ENCODE data around the gene PRDX2. TPM values are rescaled to one million over a fixed set of nuclear protein-coding genes. Genes with fewer than 3 reads are reported as not detected.

Gene PRDX2
- total RNA-seq, 8 experiments from 2014 or later, result 293 to 612 (median 357) TPM

- in situ Hi-C loops (cut with MboI; ENCODE audit: low pct_unique_long_range_greater_than_20kb in 2 of 9, low sequenced_read_pairs in 9 of 9, unreplicated experiment in 9 of 9), result no loop called here
These were observed 7.2 kb downstream of the PRDX2 start for GRCh38 chr19:12794196-12794941.

GRCh38 chr19:12793290-12794195 lies 8.1 kb downstream of the PRDX2 start:
- Histone ChIP-seq H3K4me1 (replicated peaks in 1 of 2) (peaks cover 22 to 27% of the 10 kb centered on the region in 2 donors), H3K4me3 (peak overlapping the region; percentile 41 to 91 (median 52)), H3K27ac (no peak overlapping the region)
- WGBS, 10 experiments, result 0 to 20% (median 10%) methylated on average over 1 to 13 of the region's 81 CpGs; no CpG with 5 or more reads in 6 of the 10 experiments
- ATAC-seq (replicated peaks in 6 of 8), result peak; percentile 2 to 54 (median 38)
- in situ Hi-C loops (cut with MboI; ENCODE audit: low pct_unique_long_range_greater_than_20kb in 2 of 9, low sequenced_read_pairs in 9 of 9, unreplicated experiment in 9 of 9), result no loop called here

More at GRCh38 chr19:12794196-12794941, 7.2 kb downstream of the PRDX2 start:
- Histone ChIP-seq H3K4me3 (peak overlapping the region in 4 of 5 donors; percentile 41 to 91 (median 54)), H3K4me1 (replicated peaks in 1 of 2) (peaks cover 14 to 19% of the 10 kb centered on the region in 2 donors), H3K27ac (no peak overlapping the region)
- ATAC-seq (replicated peaks in 6 of 8), result no peak
- WGBS, 10 experiments, result 0 to 93% (median 78%) methylated on average over 1 to 6 of the region's 7 CpGs

GRCh38 chr19:12792853-12793289 lies 8.7 kb downstream of the PRDX2 start:
- WGBS, 10 experiments, result 0% methylated on average over 5 to 6 of the region's 22 CpGs; no CpG with 5 or more reads in 8 of the 10 experiments
- H3K4me1 ChIP-seq (replicated peaks in 1 of 2), result peaks cover 26 to 33% of the 10 kb centered on the region in 2 donors

GRCh38 chr19:12792051-12792852 lies 9.3 kb downstream of the PRDX2 start:
- in situ Hi-C loops (cut with MboI; ENCODE audit: low pct_unique_long_range_greater_than_20kb in 2 of 9, low sequenced_read_pairs in 9 of 9, unreplicated experiment in 9 of 9), result no loop called here
- peak overlapping the region; percentile 56 to 75 for H3K27ac ChIP-seq
- peak overlapping the region; percentile 41 to 91 (median 52) for H3K4me3 ChIP-seq
- 0% methylated on average over 3 to 10 of the region's 84 CpGs; no CpG with 5 or more reads in 7 of the 10 experiments for WGBS, 10 experiments
- ATAC-seq (replicated peaks in 6 of 8), result peak in 2 of 8 experiments; percentile 0
- H3K4me1 ChIP-seq (replicated peaks in 1 of 2), result peaks cover 26 to 33% of the 10 kb centered on the region in 2 donors

More at GRCh38 chr19:12792853-12793289, 8.7 kb downstream of the PRDX2 start:
- in situ Hi-C loops (cut with MboI; ENCODE audit: low pct_unique_long_range_greater_than_20kb in 2 of 9, low sequenced_read_pairs in 9 of 9, unreplicated experiment in 9 of 9), result no loop called here
- peak in 1 of 8 experiments; percentile 0 for ATAC-seq (replicated peaks in 6 of 8)
- Histone ChIP-seq H3K4me3 (peak overlapping the region; percentile 41 to 91 (median 52)), H3K27ac (peak overlapping the region; percentile 56 to 75)

GRCh38 chr19:12791345-12792050 lies 10.1 kb downstream of the PRDX2 start, which contains the start of gene JUNB:
Gene JUNB (plus strand): TSS chr19:12791486. CDS start chr19:12791772, 286 bp downstream.
- WGBS, 10 experiments, result 0 to 10% (median 0%) methylated on average over 2 to 9 of the region's 73 CpGs; no CpG with 5 or more reads in 7 of the 10 experiments
- Histone ChIP-seq H3K4me3 (peak within 1 kb of the TSS; percentile 41 to 91 (median 52)), H3K4me1 (replicated peaks in 1 of 2) (peaks cover 26 to 33% of the 10 kb centered on the region in 2 donors), H3K27ac (peak within 1 kb of the TSS; percentile 56 to 75)
- peak; percentile 8 to 67 (median 56) for ATAC-seq (replicated peaks in 6 of 8)
- in situ Hi-C loops (cut with MboI; ENCODE audit: low pct_unique_long_range_greater_than_20kb in 2 of 9, low sequenced_read_pairs in 9 of 9, unreplicated experiment in 9 of 9), result no loop called here

GRCh38 chr19:12790628-12791344 lies 10.8 kb downstream of the PRDX2 start:
- ATAC-seq (replicated peaks in 6 of 8), result no peak
- peaks cover 23 to 30% of the 10 kb centered on the region in 2 donors for H3K4me1 ChIP-seq (replicated peaks in 1 of 2)
- H3K27ac ChIP-seq, result peak overlapping the region in 1 of 2 donors; percentile 20
- WGBS, 10 experiments, result 0 to 20% (median 8%) methylated on average over 1 to 7 of the region's 22 CpGs; no CpG with 5 or more reads in 3 of the 10 experiments
- H3K4me3 ChIP-seq, result peak overlapping the region; percentile 41 to 91 (median 52)
- in situ Hi-C loops (cut with MboI; ENCODE audit: low pct_unique_long_range_greater_than_20kb in 2 of 9, low sequenced_read_pairs in 9 of 9, unreplicated experiment in 9 of 9), result no loop called here

- Histone ChIP-seq H3K27ac (peak overlapping the region in 1 of 2 donors; percentile 52), H3K4me3 (peak overlapping the region; percentile 18 to 91 (median 52)), H3K4me1 (replicated peaks in 1 of 2) (peaks cover 23 to 32% of the 10 kb centered on the region in 2 donors)
- in situ Hi-C loops (cut with MboI; ENCODE audit: low pct_unique_long_range_greater_than_20kb in 2 of 9, low sequenced_read_pairs in 9 of 9, unreplicated experiment in 9 of 9), result no loop called here
- 0% methylated on average over 6 of the region's 56 CpGs; no CpG with 5 or more reads in 9 of the 10 experiments for WGBS, 10 experiments
- peak; percentile 17 to 60 (median 48) for ATAC-seq (replicated peaks in 6 of 8)
These were observed 11.5 kb downstream of the PRDX2 start for GRCh38 chr19:12789904-12790619.

- Histone ChIP-seq H3K4me3 (peak overlapping the region in 4 of 5 donors; percentile 2 to 91 (median 54)), H3K27ac (peak overlapping the region in 1 of 2 donors; percentile 52), H3K4me1 (replicated peaks in 1 of 2) (peaks cover 29 to 40% of the 10 kb centered on the region in 2 donors)
- peak in 2 of 8 experiments; percentile 0 to 2 for ATAC-seq (replicated peaks in 6 of 8)
- WGBS, 10 experiments, result 0 to 51% (median 39%) methylated on average over 3 to 6 of the region's 46 CpGs; no CpG with 5 or more reads in 7 of the 10 experiments
- in situ Hi-C loops (cut with MboI; ENCODE audit: low pct_unique_long_range_greater_than_20kb in 2 of 9, low sequenced_read_pairs in 9 of 9, unreplicated experiment in 9 of 9), result no loop called here
These were observed 12.3 kb downstream of the PRDX2 start for GRCh38 chr19:12789098-12789903.

- peaks cover 35 to 43% of the 10 kb centered on the region in 2 donors for H3K4me1 ChIP-seq (replicated peaks in 1 of 2)
- peak overlapping the region in 2 of 5 donors; percentile 2 to 55 for H3K4me3 ChIP-seq
- H3K27ac ChIP-seq, result peak overlapping the region; percentile 9 to 52
- 0% methylated on average over 3 of the region's 12 CpGs; no CpG with 5 or more reads in 9 of the 10 experiments for WGBS, 10 experiments
- no peak for ATAC-seq (replicated peaks in 6 of 8)
- in situ Hi-C loops (cut with MboI; ENCODE audit: low pct_unique_long_range_greater_than_20kb in 2 of 9, low sequenced_read_pairs in 9 of 9, unreplicated experiment in 9 of 9), result no loop called here
These were observed 12.9 kb downstream of the PRDX2 start for GRCh38 chr19:12788682-12789097.
